Stimulated activated CD8-positive, alpha-beta memory T cell treated with anti-CD3 and anti-CD28 coated beads, Interleukin-15, amount 100 ng/mL, for 1 hour (primary cell): ENCODE results near the gene UPF3A.
"Not testable (repeated sequence)": the region's sequence is repeated elsewhere in the genome, so short reads cannot be mapped to it uniquely, and the experiment has no call there.

Source experiments
- DNase-seq: peaks from one replicate; pipeline ENCODE4 v3.0.0-alpha.2; 2020; ENCODE audit warnings: low read depth

The UPF3A gene

DNA sequence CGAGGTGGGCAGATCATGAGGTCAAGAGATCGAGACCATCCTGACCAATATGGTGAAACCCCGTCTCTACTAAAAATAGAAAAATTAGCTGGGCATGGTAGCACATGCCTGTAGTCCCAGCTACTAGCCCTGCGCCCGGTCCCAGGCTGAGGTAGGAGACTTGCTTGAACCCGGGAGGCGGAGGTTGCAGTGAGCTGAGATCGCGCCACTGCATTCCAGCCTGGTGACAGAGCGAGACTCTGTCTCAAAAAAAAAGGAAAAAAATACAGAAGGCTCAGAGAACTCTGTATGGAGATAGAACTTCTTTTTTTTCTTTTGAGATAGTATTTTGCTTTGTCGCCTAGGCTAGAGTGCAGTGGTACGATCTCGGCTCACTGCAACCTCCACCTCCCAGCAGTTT lies 17.1 kb upstream of the UPF3A start:
- not testable (repeated sequence) for DNase-seq

- no peak for DNase-seq
Observed at GRCh38 chr13:114264886-114265611, 16.4 kb upstream of the UPF3A start.

- no peak for DNase-seq
Observed at GRCh38 chr13:114266241-114266640, 15.2 kb upstream of the UPF3A start.

GRCh38 chr13:114268344-114269280 lies 12.8 kb upstream of the UPF3A start:
- DNase-seq, result no peak

GRCh38 chr13:114269281-114269770 lies 12.1 kb upstream of the UPF3A start:
- no peak for DNase-seq

GRCh38 chr13:114272977-114273376 lies 8.4 kb upstream of the UPF3A start:
- DNase-seq, result no peak

- DNase-seq, result no peak
Observed at GRCh38 chr13:114275304-114275703, 6.1 kb upstream of the UPF3A start.

GRCh38 chr13:114279146-114279545 lies 2.3 kb upstream of the UPF3A start:
- DNase-seq, result no peak

DNA sequence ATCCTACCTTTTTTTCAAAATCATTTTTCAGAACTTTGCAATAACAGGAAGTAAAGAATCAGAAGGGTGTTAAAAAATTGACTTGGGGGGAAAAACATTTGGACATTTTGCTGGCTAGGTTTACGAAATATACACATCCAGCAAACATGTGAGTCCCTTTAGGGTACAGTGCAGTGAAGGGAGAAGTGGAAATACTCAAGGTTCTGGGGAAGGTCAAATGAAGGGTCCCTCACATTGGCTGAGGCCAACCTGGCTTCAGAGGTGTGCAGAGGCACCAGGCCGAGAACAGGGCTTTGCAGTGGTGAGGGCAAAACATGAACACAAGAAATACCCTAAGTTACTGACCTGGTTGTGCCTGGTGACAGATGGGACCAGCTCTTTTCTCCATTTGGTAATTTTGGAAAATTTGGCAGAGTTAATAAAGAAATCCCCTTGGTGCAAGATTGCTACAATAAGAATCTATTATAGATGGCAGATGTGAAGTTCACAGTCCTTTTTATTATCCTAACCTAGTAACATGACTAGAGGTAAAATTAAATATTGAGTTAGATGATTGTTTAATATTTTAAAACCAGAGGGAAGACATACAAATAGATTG lies 1.5 kb upstream of the UPF3A start:
- DNase-seq, result no peak

GRCh38 chr13:114282041-114282670 lies 755 bp downstream of the UPF3A start:
- DNase-seq, result peak; percentile 6

- DNase-seq, result no peak
Observed at GRCh38 chr13:114283576-114283975, 2.2 kb downstream of the UPF3A start.

- no peak for DNase-seq
Observed at GRCh38 chr13:114284680-114285079, 3.3 kb downstream of the UPF3A start.

GRCh38 chr13:114285166-114285808 lies 3.9 kb downstream of the UPF3A start:
- DNase-seq, result no peak

DNA sequence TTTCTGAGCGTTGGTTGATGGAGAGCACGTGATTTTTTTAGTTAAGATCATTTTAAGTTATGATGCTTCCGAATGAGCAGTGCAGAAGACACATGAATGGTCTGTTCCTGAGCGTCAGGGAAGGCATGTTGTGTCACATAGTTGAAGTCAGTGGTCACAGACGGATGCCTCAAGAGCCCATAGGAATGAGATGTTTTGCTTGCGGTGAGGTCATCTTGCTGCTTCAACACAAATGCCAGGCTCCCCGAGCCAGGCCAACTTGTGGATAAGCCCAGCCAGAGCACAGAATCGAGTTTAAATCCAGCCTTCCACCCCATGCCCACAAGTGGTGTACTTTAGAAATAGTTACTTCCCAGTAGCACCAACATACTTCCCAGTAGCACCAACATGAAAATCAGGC lies 5.4 kb downstream of the UPF3A start:
- DNase-seq, result no peak

DNA sequence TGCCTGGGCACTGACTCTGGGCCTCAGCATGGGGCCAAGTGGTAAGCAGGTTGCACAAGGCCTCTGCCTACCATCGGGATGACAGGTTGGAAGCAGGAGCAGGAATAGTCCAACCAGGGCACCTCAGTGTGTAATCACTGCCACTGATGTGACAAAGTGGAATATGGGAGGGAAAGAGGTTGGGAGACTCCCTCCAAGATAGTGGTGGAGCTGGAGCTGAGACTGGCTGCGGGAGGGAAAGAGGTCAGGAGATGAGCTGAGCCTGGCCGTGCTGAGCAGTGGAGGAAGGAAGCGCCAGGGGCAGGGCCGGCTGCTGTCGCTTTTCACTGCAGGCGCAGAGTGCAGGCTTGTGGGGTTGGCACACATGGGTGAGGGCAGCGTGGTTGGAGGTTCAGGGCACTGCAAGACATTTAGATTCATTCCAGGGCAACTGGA lies 6.8 kb downstream of the UPF3A start:
- DNase-seq, result no peak

DNA sequence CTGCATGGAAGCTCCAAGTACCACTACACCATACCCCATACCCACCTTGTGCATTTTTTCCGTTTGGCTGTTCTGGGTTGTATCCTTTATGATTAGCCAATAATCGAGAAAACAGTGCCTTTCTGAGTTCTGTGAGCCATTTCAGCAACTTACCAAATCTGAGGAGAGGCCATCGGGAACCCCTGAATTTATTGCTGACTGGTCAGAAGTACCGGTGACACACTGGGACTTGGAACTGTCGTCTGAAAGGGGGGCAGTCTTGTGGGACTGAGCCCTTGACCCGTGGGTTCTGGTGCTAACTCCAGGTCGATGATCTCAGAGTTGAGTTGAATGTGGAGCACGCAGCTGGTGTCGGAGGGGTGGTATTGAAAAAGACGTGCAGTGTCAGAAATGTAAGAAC lies 15.0 kb downstream of the UPF3A start:
- no peak for DNase-seq

GRCh38 chr13:114296902-114297301 lies 15.5 kb downstream of the UPF3A start:
- no peak for DNase-seq

GRCh38 chr13:114298866-114299265 lies 17.5 kb downstream of the UPF3A start:
- no peak for DNase-seq

DNA sequence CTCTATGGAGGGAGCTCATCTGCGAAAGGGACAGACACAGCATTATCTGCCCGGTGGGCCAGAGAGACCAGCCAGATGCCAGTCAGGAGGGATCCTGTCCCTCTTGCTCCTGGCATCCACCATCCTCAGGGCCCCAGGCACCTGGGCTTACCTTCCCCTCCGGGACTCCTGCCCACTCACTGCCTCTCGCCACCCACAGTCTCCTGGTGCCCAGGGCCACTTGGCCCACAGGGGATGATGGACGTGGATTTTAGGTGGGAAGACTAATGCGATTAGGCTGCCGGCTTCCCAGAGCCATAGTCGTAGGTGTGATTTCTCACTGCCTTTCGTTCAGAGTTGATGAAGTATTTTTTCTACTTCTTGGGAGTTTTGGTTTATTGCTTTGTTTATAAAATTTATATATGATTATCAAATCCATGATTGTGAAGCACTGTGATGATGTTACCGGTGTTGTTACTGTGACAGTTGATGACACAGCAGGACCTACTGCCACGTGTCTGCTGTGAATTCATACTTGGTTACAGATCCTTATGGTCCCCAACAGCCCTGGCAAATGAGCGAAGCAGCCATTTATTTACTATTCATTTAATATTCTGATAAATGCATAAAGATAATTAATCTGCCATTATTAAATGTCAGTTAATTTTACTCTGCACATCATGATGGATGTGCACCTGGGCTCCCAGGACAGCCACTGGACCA lies 18.4 kb downstream of the UPF3A start:
- DNase-seq, result no peak

DNA sequence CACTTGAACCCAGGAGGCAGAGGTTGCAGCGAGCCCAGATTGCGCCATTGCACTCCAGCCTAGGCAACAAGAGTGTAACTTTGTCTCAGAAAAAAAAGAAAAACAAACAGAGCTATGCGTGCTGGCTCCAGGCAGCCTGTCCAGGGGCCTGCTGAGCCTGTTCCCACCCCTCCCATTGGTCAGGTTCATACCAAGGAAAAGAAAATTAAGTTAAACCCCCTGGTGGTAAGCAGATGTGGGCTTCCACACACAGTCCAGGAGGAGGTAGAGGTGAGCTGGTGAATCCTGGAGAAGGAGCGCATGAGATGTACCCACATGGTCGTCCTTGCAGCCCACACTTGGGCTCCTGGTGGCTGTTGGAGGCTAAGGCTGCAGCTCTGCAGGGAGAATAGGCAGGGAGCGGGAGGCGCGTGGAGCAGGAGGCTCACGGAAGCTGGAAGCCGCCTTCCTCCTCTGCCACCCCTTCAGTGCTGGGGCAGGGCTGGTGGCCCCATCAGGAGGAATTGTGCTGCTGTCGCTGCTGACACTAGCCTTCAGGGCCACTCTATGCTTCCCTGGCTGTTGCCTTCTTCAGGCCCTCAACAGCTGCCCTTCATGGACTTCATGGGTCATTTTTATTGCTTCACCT lies 22.4 kb downstream of the UPF3A start:
- DNase-seq, result no peak
